ENCODE data around the gene TMSB15A.
"Not testable (repeated sequence)": the region's sequence is repeated elsewhere in the genome, so short reads cannot be mapped to it uniquely, and the experiment has no call there.

TMSB15A gene

GRCh38 chrX:102515975-102516941 is at the start of gene TMSB15A:
TMSB15A (minus strand) TSS chrX:102516739.
- no peak within 1 kb of the TSS for H3K4me3 ChIP-seq (ENCODE audit: low read depth in 1 of 2, low read length in 1 of 2)
- no peak for TF ChIP-seq CTCF (IDR thresholded peaks at IDR 0.05)
- no peaks in the 10 kb centered on the region for H3K9me3 ChIP-seq
- H3K27ac ChIP-seq = no peak within 1 kb of the TSS
- peaks cover 0 to 4% of the 10 kb centered on the region in 2 experiments for H3K4me1 ChIP-seq (ENCODE audit: control insufficient read depth in 1 of 2, insufficient read depth in 1 of 2, low read depth in 1 of 2, low read length in 1 of 2)
- H3K36me3 ChIP-seq = no peaks in the 10 kb centered on the region
- H3K27me3 ChIP-seq = peaks cover 53% of the 10 kb centered on the region

- H3K36me3 ChIP-seq = no peaks in the 10 kb centered on the region
- H3K9me3 ChIP-seq = no peaks in the 10 kb centered on the region
- no peak overlapping the region for H3K27ac ChIP-seq
- no peak overlapping the region for H3K4me3 ChIP-seq (ENCODE audit: low read depth in 1 of 2, low read length in 1 of 2)
- no peak for TF ChIP-seq CTCF (IDR thresholded peaks at IDR 0.05)
- no peaks in the 10 kb centered on the region for H3K27me3 ChIP-seq
- no peaks in the 10 kb centered on the region for H3K4me1 ChIP-seq (ENCODE audit: control insufficient read depth in 1 of 2, insufficient read depth in 1 of 2, low read depth in 1 of 2, low read length in 1 of 2)
These were observed 44.0 kb upstream of the TMSB15A start for GRCh38 chrX:102560423-102561068.

GRCh38 chrX:102558607-102559006 is 42.1 kb upstream of the TMSB15A start:
- H3K9me3 ChIP-seq = no peaks in the 10 kb centered on the region
- no peak for TF ChIP-seq CTCF (IDR thresholded peaks at IDR 0.05)
- H3K4me1 ChIP-seq (ENCODE audit: control insufficient read depth in 1 of 2, insufficient read depth in 1 of 2, low read depth in 1 of 2, low read length in 1 of 2) = no peaks in the 10 kb centered on the region
- H3K27me3 ChIP-seq = no peaks in the 10 kb centered on the region
- H3K4me3 ChIP-seq (ENCODE audit: low read depth in 1 of 2, low read length in 1 of 2) = no peak overlapping the region
- H3K36me3 ChIP-seq = no peaks in the 10 kb centered on the region
- no peak overlapping the region for H3K27ac ChIP-seq

- no peak for TF ChIP-seq CTCF (IDR thresholded peaks at IDR 0.05)
- H3K27me3 ChIP-seq = peaks cover 34% of the 10 kb centered on the region
These were observed 31.7 kb upstream of the TMSB15A start for GRCh38 chrX:102548231-102548630.

GRCh38 chrX:102546828-102547493 is 30.4 kb upstream of the TMSB15A start:
- H3K4me3 ChIP-seq (ENCODE audit: low read depth in 1 of 2, low read length in 1 of 2) = no peak overlapping the region
- H3K4me1 ChIP-seq (ENCODE audit: control insufficient read depth in 1 of 2, insufficient read depth in 1 of 2, low read depth in 1 of 2, low read length in 1 of 2) = no peaks in the 10 kb centered on the region
- TF ChIP-seq CTCF (IDR thresholded peaks at IDR 0.05) = no peak
- H3K9me3 ChIP-seq = no peaks in the 10 kb centered on the region
- peaks cover 34% of the 10 kb centered on the region for H3K27me3 ChIP-seq
- no peaks in the 10 kb centered on the region for H3K36me3 ChIP-seq
- H3K27ac ChIP-seq = no peak overlapping the region

More at GRCh38 chrX:102548231-102548630, 31.7 kb upstream of the TMSB15A start:
- Histone ChIP-seq H3K9me3 (no peaks in the 10 kb centered on the region), H3K4me1 (ENCODE audit: control insufficient read depth in 1 of 2, insufficient read depth in 1 of 2, low read depth in 1 of 2, low read length in 1 of 2) (no peaks in the 10 kb centered on the region), H3K36me3 (no peaks in the 10 kb centered on the region), H3K27ac (no peak overlapping the region), H3K4me3 (ENCODE audit: low read depth in 1 of 2, low read length in 1 of 2) (no peak overlapping the region)

- H3K4me1 ChIP-seq (ENCODE audit: control insufficient read depth in 1 of 2, insufficient read depth in 1 of 2, low read depth in 1 of 2, low read length in 1 of 2); H3K4me3 ChIP-seq (ENCODE audit: low read depth in 1 of 2, low read length in 1 of 2); H3K27ac ChIP-seq; H3K36me3 ChIP-seq; H3K9me3 ChIP-seq: not testable (repeated sequence)
- H3K27me3 ChIP-seq = peaks cover 34% of the 10 kb centered on the region
These were observed 29.6 kb upstream of the TMSB15A start for GRCh38 chrX:102546175-102546574.
